ENCODE results near the gene FAM200A. TPM values are rescaled to one million over a fixed set of nuclear protein-coding genes. Genes with fewer than 3 reads are reported as not detected.
"Not testable (repeated sequence)": the region's sequence is repeated elsewhere in the genome, so short reads cannot be mapped to it uniquely, and the experiment has no call there.

FAM200A gene
- total and polyA plus RNA-seq, 7 experiments from 2014 or later: 1.9 to 13.6 (median 5.9) TPM

DNA sequence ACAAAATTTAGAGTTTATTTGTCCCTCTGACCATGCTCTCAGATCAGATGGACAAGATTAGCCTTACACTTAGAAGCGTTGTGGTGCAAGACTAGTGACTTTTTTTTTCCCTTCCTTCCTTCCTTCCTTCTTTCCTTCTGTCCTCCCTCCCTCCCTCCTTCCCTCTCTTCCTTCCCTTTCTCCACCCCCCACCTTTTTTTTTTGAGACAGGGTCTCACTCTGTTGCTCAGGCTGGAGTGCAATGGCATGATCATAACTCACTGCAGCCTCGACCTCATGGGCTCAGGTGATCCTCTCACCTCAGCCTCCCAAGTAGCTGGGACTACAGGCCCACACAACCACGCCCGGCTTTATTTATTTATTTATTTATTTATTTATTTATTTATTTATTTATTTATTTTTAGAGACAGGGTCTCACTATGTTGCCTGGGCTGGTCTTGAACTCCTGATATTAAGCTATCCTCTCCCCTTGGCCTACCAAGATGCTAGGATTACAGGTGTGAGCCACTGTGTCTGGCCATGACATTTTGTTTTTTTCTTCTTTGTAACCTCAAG lies 28.9 kb upstream of the FAM200A start:
- H3K4me1 ChIP-seq (ENCODE audit: control insufficient read depth in 2 of 2, insufficient read depth in 2 of 2, low read length in 2 of 2); H3K36me3 ChIP-seq (ENCODE audit: control insufficient read depth in 2 of 3, insufficient read depth in 3 of 3, low read length in 3 of 3); H3K9me3 ChIP-seq (ENCODE audit: control insufficient read depth in 2 of 3, low read length in 3 of 3); DNase-seq; H3K27me3 Mint-ChIP-seq; ATAC-seq; H3K36me3 Mint-ChIP-seq; H3K27me3 ChIP-seq (ENCODE audit: control insufficient read depth in 2 of 2, insufficient read depth in 2 of 2, low read length in 2 of 2); H3K9me3 Mint-ChIP-seq: not testable (repeated sequence)
- Histone ChIP-seq H3K27ac (ENCODE audit: low read depth, low read length) (peak overlapping the region; percentile 73), H3K4me3 (ENCODE audit: low read length) (peak overlapping the region; percentile 77)
- ChIA-PET POLR2A (interaction anchor here (0.6 to 3.8 kb wide), 9 partner anchors 10 to 82 kb away, joined by 3 to 37 read pairs (median 4); partner anchors contain the start of genes FAM200A, ZKSCAN5, ZNF655 and ZSCAN25), CTCF (interaction anchor here (0.6 to 1.4 kb wide), 7 partner anchors 16 to 1765 kb away, joined by 3 to 5 read pairs (median 3); partner anchors contain the start of genes BUD31, PDAP1 and ZKSCAN5)
- Mint-ChIP-seq H3K4me1 (peaks cover 0 to 24% (median 17%) of the 10 kb centered on the region in 7 donors), H3K27ac (peak overlapping the region; percentile 35 to 96 (median 86)), H3K4me3 (peak overlapping the region; percentile 87 to 98 (median 94))
- intact Hi-C loops (cut with micrococcal nuclease): loop anchor here in 1 of 2 donors (1.0 to 5.0 kb wide), 4 partner anchors 22 to 199 kb away; partner anchors contain the start of gene ZSCAN25

DNA sequence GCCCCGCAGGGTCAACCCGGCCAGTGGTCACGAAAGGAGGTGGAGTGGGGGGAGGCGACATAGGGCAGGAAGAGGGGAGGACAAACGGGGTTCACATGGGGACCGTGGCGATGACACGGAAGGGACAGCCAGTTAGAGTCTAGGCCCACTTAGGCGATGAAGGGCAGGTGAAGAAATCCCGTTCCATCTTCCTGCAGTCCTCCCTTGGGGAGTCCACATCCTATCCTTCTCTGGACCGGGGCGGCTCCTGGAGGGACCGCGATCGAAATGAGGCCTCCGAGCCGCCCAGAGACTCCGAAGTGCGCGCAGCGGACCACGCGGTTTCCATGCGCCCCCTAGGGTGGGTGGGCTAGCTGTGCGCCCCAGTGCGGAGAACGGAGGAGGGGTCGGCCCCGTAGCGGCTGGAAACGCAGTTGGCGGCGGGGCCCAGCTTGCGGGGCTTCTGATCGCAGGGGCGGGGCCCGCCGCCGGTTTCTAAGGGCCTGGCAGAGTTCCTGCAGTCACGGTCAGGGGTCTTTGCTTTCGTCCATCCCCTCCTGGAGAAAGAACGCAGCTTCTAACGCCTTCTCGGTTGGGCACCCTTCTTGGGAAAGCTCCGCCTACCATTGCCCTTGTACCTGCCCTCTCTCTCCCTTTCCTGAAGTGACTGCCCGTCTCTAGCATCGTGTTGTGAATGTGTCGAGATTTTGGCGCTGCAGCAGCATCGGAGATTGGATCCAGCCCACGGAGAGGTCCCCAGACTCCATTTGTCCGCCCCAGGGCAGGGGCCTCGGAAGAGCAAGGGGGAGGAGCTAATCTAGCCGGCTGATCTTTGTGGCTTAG lies 28.3 kb upstream of the FAM200A start:
- intact Hi-C loops (cut with micrococcal nuclease): loop anchor here in 1 of 2 donors (1.0 to 5.0 kb wide), 4 partner anchors 21 to 198 kb away; partner anchors contain the start of gene ZSCAN25
- ChIA-PET CTCF (interaction anchor here (0.6 to 1.4 kb wide), 7 partner anchors 15 to 1701 kb away, joined by 3 to 5 read pairs (median 3); partner anchors contain the start of genes BUD31, PDAP1 and ZKSCAN5), POLR2A (interaction anchor here (0.6 to 3.8 kb wide), 10 partner anchors 9 to 1745 kb away, joined by 3 to 37 read pairs (median 4); partner anchors contain the start of genes FAM200A, ZKSCAN5, ZNF655 and ZSCAN25)
- DNase-seq: peak; percentile 40 to 60 (median 53)
- Mint-ChIP-seq H3K4me3 (peak overlapping the region; percentile 87 to 98 (median 94)), H3K27ac (peak overlapping the region; percentile 19 to 96 (median 86)), H3K4me1 (peaks cover 0 to 24% (median 17%) of the 10 kb centered on the region in 7 donors), H3K9me3 (no peaks in the 10 kb centered on the region), H3K36me3 (peaks cover 0 to 4% (median 0%) of the 10 kb centered on the region in 5 donors), H3K27me3 (peaks cover 0 to 3% (median 0%) of the 10 kb centered on the region in 5 donors)
- no peaks in the 10 kb centered on the region for H3K36me3 ChIP-seq (ENCODE audit: control insufficient read depth in 2 of 3, insufficient read depth in 3 of 3, low read length in 3 of 3)
- peak overlapping the region; percentile 77 for H3K4me3 ChIP-seq (ENCODE audit: low read length)
- no peaks in the 10 kb centered on the region for H3K9me3 ChIP-seq (ENCODE audit: control insufficient read depth in 2 of 3, low read length in 3 of 3)
- H3K27me3 ChIP-seq (ENCODE audit: control insufficient read depth in 2 of 2, insufficient read depth in 2 of 2, low read length in 2 of 2): no peaks in the 10 kb centered on the region
- peaks cover 3 to 4% of the 10 kb centered on the region in 2 donors for H3K4me1 ChIP-seq (ENCODE audit: control insufficient read depth in 2 of 2, insufficient read depth in 2 of 2, low read length in 2 of 2)
- H3K27ac ChIP-seq (ENCODE audit: low read depth, low read length): peak overlapping the region; percentile 73
- peak; percentile 85 for ATAC-seq

DNA sequence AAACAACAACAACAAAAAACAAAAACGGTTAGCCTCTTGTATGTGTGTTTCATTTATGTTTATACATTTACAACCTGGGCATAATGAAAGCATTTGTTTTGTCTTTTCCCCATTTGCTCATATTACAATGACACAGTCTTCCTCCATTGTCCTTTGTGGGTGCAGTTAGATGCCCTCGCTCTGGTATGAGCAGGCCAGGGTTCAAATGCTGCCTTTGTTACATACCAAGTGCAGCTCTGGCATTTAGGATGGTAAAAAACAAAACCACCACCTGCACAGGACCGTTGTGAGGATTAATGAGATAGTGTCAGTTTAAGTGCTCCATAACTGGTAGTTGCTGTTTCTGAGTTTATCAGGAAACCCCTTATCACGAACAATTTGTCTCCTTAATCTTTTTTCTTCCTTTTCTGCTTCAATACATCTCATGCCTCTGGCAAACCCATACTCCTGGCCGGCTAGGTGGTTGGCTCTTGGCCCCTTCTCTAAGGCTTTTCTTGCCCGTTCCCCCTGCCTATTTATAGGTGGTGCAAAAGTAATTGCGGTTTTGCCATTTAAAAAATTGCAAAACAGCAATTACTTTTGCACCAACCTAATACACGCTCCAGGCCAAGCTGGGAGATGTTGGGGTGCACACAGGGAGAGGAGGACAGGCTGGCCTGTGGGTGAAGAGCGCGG lies 27.5 kb upstream of the FAM200A start:
- H3K4me1 Mint-ChIP-seq: peaks cover 0 to 24% (median 17%) of the 10 kb centered on the region in 7 donors
- H3K36me3 Mint-ChIP-seq: peaks cover 0 to 4% (median 0%) of the 10 kb centered on the region in 5 donors
- peaks cover 0 to 3% (median 0%) of the 10 kb centered on the region in 5 donors for H3K27me3 Mint-ChIP-seq
- Histone ChIP-seq H3K27me3 (ENCODE audit: control insufficient read depth in 2 of 2, insufficient read depth in 2 of 2, low read length in 2 of 2) (no peaks in the 10 kb centered on the region), H3K27ac (ENCODE audit: low read depth, low read length) (peak overlapping the region; percentile 73), H3K9me3 (ENCODE audit: control insufficient read depth in 2 of 3, low read length in 3 of 3) (no peaks in the 10 kb centered on the region), H3K4me3 (ENCODE audit: low read length) (peak overlapping the region; percentile 77), H3K36me3 (ENCODE audit: control insufficient read depth in 2 of 3, insufficient read depth in 3 of 3, low read length in 3 of 3) (no peaks in the 10 kb centered on the region), H3K4me1 (ENCODE audit: control insufficient read depth in 2 of 2, insufficient read depth in 2 of 2, low read length in 2 of 2) (peaks cover 3 to 4% of the 10 kb centered on the region in 2 donors)
- intact Hi-C loops (cut with micrococcal nuclease): no loop called here
- DNase-seq (peak in 1 of 9 donors; percentile 20), ATAC-seq (no peak)
- ChIA-PET POLR2A (interaction anchor here (0.6 to 3.8 kb wide), 7 partner anchors 9 to 1746 kb away, joined by 3 to 37 read pairs (median 5); partner anchors contain the start of genes ZKSCAN5, ZNF655 and ZSCAN25), CTCF (interaction anchor here (1.1 to 1.4 kb wide), 2 partner anchors 54 to 75 kb away, joined by 4 to 5 read pairs; partner anchors contain the start of gene ZKSCAN5)
- no peaks in the 10 kb centered on the region for H3K9me3 Mint-ChIP-seq
- H3K4me3 Mint-ChIP-seq: peak overlapping the region; percentile 87 to 98 (median 94)
- H3K27ac Mint-ChIP-seq: peak overlapping the region in 7 of 9 donors; percentile 15 to 87 (median 77)

DNA sequence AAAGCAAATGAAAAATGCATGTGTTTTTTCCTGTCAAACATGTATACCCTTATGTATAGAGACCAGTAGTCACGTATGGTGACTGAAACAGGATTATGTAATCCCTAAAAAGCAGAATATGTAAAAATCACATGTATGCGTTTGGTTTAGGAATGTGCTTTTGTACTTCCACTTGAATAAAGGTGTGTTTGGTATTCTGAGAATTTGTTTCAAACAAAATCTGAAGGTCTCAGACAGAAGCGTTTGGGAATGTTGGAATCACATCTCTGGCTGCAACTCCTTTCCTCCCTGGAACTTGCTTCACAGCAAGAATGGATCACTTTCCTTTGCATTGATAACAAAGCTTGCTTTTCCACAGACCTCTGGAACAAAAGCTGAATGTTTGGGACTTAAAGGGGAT lies 24.3 kb upstream of the FAM200A start:
- peaks cover 0 to 23% (median 0%) of the 10 kb centered on the region in 3 experiments for H3K36me3 ChIP-seq (ENCODE audit: control insufficient read depth in 2 of 3, insufficient read depth in 3 of 3, low read length in 3 of 3)
- no peak overlapping the region for H3K4me3 ChIP-seq (ENCODE audit: low read length)
- H3K36me3 Mint-ChIP-seq: peaks cover 10 to 31% (median 22%) of the 10 kb centered on the region in 5 donors
- H3K4me1 ChIP-seq (ENCODE audit: control insufficient read depth in 2 of 2, insufficient read depth in 2 of 2, low read length in 2 of 2): peaks cover 3 to 4% of the 10 kb centered on the region in 2 donors
- no peak overlapping the region for H3K27ac Mint-ChIP-seq
- H3K4me3 Mint-ChIP-seq: no peak overlapping the region
- POLR2A ChIA-PET: interaction anchor here (0.6 to 1.2 kb wide), 2 partner anchors 10 to 19 kb away, joined by 3 to 4 read pairs; no protein-coding TSS in a partner anchor
- no peaks in the 10 kb centered on the region for H3K27me3 ChIP-seq (ENCODE audit: control insufficient read depth in 2 of 2, insufficient read depth in 2 of 2, low read length in 2 of 2)
- DNase-seq (no peak), ATAC-seq (no peak)
- intact Hi-C loops (cut with micrococcal nuclease): no loop called here
- H3K4me1 Mint-ChIP-seq: peaks cover 10 to 23% (median 16%) of the 10 kb centered on the region in 7 donors
- CTCF ChIA-PET: interaction anchor here (0.6 kb wide), 1 partner anchor 553 kb away, joined by 4 read pairs; no protein-coding TSS in a partner anchor
- no peaks in the 10 kb centered on the region for H3K9me3 Mint-ChIP-seq
- H3K9me3 ChIP-seq (ENCODE audit: control insufficient read depth in 2 of 3, low read length in 3 of 3): no peaks in the 10 kb centered on the region
- peaks cover 0 to 3% (median 0%) of the 10 kb centered on the region in 5 donors for H3K27me3 Mint-ChIP-seq
- no peak overlapping the region for H3K27ac ChIP-seq (ENCODE audit: low read depth, low read length)

GRCh38 chr7:99573257-99573656 lies 21.3 kb upstream of the FAM200A start:
- Histone ChIP-seq H3K4me3 (ENCODE audit: low read length) (no peak overlapping the region), H3K27ac (ENCODE audit: low read depth, low read length) (no peak overlapping the region), H3K4me1 (ENCODE audit: control insufficient read depth in 2 of 2, insufficient read depth in 2 of 2, low read length in 2 of 2) (no peaks in the 10 kb centered on the region), H3K9me3 (ENCODE audit: control insufficient read depth in 2 of 3, low read length in 3 of 3) (no peaks in the 10 kb centered on the region), H3K36me3 (ENCODE audit: control insufficient read depth in 2 of 3, insufficient read depth in 3 of 3, low read length in 3 of 3) (peaks cover 0 to 41% (median 0%) of the 10 kb centered on the region in 3 experiments), H3K27me3 (ENCODE audit: control insufficient read depth in 2 of 2, insufficient read depth in 2 of 2, low read length in 2 of 2) (no peaks in the 10 kb centered on the region)
- intact Hi-C loops (cut with micrococcal nuclease): no loop called here
- DNase-seq (no peak), ATAC-seq (no peak)
- CTCF ChIA-PET: no interaction called here
- no peaks in the 10 kb centered on the region for H3K9me3 Mint-ChIP-seq
- peaks cover 10 to 40% (median 34%) of the 10 kb centered on the region in 5 donors for H3K36me3 Mint-ChIP-seq
- POLR2A ChIA-PET: interaction anchor here (2.0 kb wide), 1 partner anchor 14 kb away, joined by 10 read pairs; no protein-coding TSS in a partner anchor
- H3K4me1 Mint-ChIP-seq: peaks cover 4 to 10% (median 6%) of the 10 kb centered on the region in 7 donors
- no peak overlapping the region for H3K4me3 Mint-ChIP-seq
- peak overlapping the region in 2 of 9 donors; percentile 22 to 52 for H3K27ac Mint-ChIP-seq
- H3K27me3 Mint-ChIP-seq: no peaks in the 10 kb centered on the region

Data from naive thymus-derived CD4-positive, alpha-beta T cell (primary cell).